Right atrium auricular region (tissue), 2 donors: ENCODE measurements around the gene EIF4A3. TPM values are rescaled to one million over a fixed set of nuclear protein-coding genes. Genes with fewer than 3 reads are reported as not detected.

ENCODE experiments used
- DNase-seq: peaks from one replicate; pipeline ENCODE4 v3.0.0-alpha.2; 2019; ENCODE audit warnings: low spot score
- H3K27ac ChIP-seq, 2 donors: fragments of 200-600 bp; sonication (generic); 1 replicate in 1 of 2; 2 replicates in 1 of 2; pipeline ENCODE4 v1.5.1; 2016 to 2019
- H3K27me3 ChIP-seq, 2 donors: fragments of 200-600 bp; sonication (generic); one replicate each; pipeline versions ENCODE4 v1.5.1 to v1.6.0; 2017 to 2019
- H3K36me3 ChIP-seq: fragments of 200-600 bp; sonication (generic); one replicate; pipeline ENCODE4 v1.5.1; 2016
- H3K4me1 ChIP-seq, 2 donors: fragments of 200-600 bp; sonication (generic); one replicate each; pipeline versions ENCODE4 v1.5.1 to v1.6.0; 2017 to 2019
- H3K4me3 ChIP-seq, 2 donors: fragments of 200-600 bp; sonication (generic); 1 replicate in 1 of 2; 2 replicates in 1 of 2; pipeline ENCODE4 v1.5.1; 2017 to 2019; ENCODE audit warnings: mild to moderate bottlenecking in 1 of 2, moderate library complexity in 1 of 2
- H3K9me3 ChIP-seq, 2 donors: fragments of 200-600 bp; sonication (generic); one replicate each; pipeline ENCODE4 v1.5.1; 2019
- total RNA-seq, 2 donors: library from RNA; depleted of rRNA; stranded (reverse); fragments of >200 nt; gene quantifications; one replicate each; pipeline ENCODE4 v1.1.0, GENCODE V29; 2016
- TF ChIP-seq, protein P1 (sequence below), 2 donors: fragments of 200-600 bp; sonication (generic); IDR thresholded peaks; one replicate each; pipeline ENCODE4 v1.5.1; 2019; ENCODE audit warnings: antibody characterized with exemption in 2 of 2

EIF4A3 gene
- total RNA-seq, 2 donors from 2014 or later, result 24.6 to 31.0 TPM

- DNase-seq, result no peak
- H3K36me3 ChIP-seq, result no peaks in the 10 kb centered on the region
- H3K9me3 ChIP-seq, result no peaks in the 10 kb centered on the region
- no peaks in the 10 kb centered on the region for H3K27me3 ChIP-seq
- H3K4me1 ChIP-seq, result peaks cover 0 to 9% of the 10 kb centered on the region in 2 donors
- H3K4me3 ChIP-seq, result no peak overlapping the region
- TF ChIP-seq, protein P1, sequence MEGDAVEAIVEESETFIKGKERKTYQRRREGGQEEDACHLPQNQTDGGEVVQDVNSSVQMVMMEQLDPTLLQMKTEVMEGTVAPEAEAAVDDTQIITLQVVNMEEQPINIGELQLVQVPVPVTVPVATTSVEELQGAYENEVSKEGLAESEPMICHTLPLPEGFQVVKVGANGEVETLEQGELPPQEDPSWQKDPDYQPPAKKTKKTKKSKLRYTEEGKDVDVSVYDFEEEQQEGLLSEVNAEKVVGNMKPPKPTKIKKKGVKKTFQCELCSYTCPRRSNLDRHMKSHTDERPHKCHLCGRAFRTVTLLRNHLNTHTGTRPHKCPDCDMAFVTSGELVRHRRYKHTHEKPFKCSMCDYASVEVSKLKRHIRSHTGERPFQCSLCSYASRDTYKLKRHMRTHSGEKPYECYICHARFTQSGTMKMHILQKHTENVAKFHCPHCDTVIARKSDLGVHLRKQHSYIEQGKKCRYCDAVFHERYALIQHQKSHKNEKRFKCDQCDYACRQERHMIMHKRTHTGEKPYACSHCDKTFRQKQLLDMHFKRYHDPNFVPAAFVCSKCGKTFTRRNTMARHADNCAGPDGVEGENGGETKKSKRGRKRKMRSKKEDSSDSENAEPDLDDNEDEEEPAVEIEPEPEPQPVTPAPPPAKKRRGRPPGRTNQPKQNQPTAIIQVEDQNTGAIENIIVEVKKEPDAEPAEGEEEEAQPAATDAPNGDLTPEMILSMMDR (IDR thresholded peaks at IDR 0.05), result no peak
- H3K27ac ChIP-seq, result no peak overlapping the region
Measured at GRCh38 chr17:80106176-80106575, 40.8 kb downstream of the EIF4A3 start.

GRCh38 chr17:80105762-80106161 is 41.2 kb downstream of the EIF4A3 start:
- no peak overlapping the region for H3K4me3 ChIP-seq
- no peaks in the 10 kb centered on the region for H3K36me3 ChIP-seq
- H3K27ac ChIP-seq, result no peak overlapping the region
- H3K4me1 ChIP-seq, result peaks cover 0 to 12% of the 10 kb centered on the region in 2 donors
- H3K9me3 ChIP-seq, result no peaks in the 10 kb centered on the region
- no peak for DNase-seq
- TF ChIP-seq, protein P1 (IDR thresholded peaks at IDR 0.05), result no peak
- H3K27me3 ChIP-seq, result no peaks in the 10 kb centered on the region

DNA sequence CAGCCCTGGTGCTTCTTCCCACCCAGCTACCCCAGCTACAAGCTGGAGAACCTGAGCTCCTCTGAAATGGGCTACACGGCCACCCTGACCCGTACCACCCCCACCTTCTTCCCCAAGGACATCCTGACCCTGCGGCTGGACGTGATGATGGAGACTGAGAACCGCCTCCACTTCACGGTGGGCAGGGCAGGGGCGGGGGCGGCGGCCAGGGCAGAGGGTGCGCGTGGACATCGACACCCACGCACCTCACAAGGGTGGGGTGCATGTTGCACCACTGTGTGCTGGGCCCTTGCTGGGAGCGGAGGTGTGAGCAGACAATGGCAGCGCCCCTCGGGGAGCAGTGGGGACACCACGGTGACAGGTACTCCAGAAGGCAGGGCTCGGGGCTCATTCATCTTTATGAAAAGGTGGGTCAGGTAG is 42.0 kb downstream of the EIF4A3 start:
- no peaks in the 10 kb centered on the region for H3K27me3 ChIP-seq
- DNase-seq, result no peak
- no peak overlapping the region for H3K27ac ChIP-seq
- H3K4me1 ChIP-seq, result peaks cover 0 to 15% of the 10 kb centered on the region in 2 donors
- H3K4me3 ChIP-seq, result no peak overlapping the region
- no peaks in the 10 kb centered on the region for H3K36me3 ChIP-seq
- TF ChIP-seq, protein P1 (IDR thresholded peaks at IDR 0.05), result no peak
- no peaks in the 10 kb centered on the region for H3K9me3 ChIP-seq

DNA sequence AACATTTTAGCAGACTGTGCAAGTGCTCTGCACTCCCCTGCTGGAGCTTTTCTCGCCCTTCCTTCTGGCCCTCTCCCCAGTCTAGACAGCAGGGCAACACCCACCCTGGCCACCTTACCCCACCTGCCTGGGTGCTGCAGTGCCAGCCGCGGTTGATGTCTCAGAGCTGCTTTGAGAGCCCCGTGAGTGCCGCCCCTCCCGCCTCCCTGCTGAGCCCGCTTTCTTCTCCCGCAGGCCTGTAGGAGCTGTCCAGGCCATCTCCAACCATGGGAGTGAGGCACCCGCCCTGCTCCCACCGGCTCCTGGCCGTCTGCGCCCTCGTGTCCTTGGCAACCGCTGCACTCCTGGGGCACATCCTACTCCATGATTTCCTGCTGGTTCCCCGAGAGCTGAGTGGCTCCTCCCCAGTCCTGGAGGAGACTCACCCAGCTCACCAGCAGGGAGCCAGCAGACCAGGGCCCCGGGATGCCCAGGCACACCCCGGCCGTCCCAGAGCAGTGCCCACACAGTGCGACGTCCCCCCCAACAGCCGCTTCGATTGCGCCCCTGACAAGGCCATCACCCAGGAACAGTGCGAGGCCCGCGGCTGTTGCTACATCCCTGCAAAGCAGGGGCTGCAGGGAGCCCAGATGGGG is 42.5 kb downstream of the EIF4A3 start:
- no peak for DNase-seq
- Histone ChIP-seq H3K4me3 (no peak overlapping the region), H3K27ac (no peak overlapping the region), H3K9me3 (no peaks in the 10 kb centered on the region), H3K36me3 (no peaks in the 10 kb centered on the region), H3K27me3 (no peaks in the 10 kb centered on the region), H3K4me1 (peaks cover 0 to 15% of the 10 kb centered on the region in 2 donors)
- TF ChIP-seq, protein P1 (IDR thresholded peaks at IDR 0.05), result no peak

DNA sequence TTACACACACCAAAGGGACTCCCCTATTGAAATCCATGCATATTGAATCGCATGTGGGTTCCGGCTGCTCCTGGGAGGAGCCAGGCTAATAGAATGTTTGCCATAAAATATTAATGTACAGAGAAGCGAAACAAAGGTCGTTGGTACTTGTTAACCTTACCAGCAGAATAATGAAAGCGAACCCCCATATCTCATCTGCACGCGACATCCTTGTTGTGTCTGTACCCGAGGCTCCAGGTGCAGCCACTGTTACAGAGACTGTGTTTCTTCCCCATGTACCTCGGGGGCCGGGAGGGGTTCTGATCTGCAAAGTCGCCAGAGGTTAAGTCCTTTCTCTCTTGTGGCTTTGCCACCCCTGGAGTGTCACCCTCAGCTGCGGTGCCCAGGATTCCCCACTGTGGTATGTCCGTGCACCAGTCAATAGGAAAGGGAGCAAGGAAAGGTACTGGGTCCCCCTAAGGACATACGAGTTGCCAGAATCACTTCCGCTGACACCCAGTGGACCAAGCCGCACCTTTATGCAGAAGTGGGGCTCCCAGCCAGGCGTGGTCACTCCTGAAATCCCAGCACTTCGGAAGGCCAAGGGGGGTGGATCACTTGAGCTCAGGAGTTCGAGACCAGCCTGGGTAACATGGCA is 43.4 kb downstream of the EIF4A3 start:
- no peaks in the 10 kb centered on the region for H3K9me3 ChIP-seq
- no peak overlapping the region for H3K4me3 ChIP-seq
- peaks cover 0 to 15% of the 10 kb centered on the region in 2 donors for H3K4me1 ChIP-seq
- no peak overlapping the region for H3K27ac ChIP-seq
- no peaks in the 10 kb centered on the region for H3K27me3 ChIP-seq
- no peaks in the 10 kb centered on the region for H3K36me3 ChIP-seq
- TF ChIP-seq, protein P1 (IDR thresholded peaks at IDR 0.05), result no peak
- no peak for DNase-seq
